WI38 (cell line): ENCODE data around the gene CTNND2.

ENCODE experiments used
- H3K4me3 ChIP-seq: 2 replicates; pipeline ENCODE4 v1.5.1; 2011; ENCODE audit warnings: low read depth, mild to moderate bottlenecking, control low read depth, low read length
- TF ChIP-seq, protein P1 (sequence below): IDR thresholded peaks from 2 replicates; pipeline ENCODE4 v1.5.1; 2012; ENCODE audit warnings: low read depth, mild to moderate bottlenecking, control low read depth, low read length

CTNND2 gene

DNA sequence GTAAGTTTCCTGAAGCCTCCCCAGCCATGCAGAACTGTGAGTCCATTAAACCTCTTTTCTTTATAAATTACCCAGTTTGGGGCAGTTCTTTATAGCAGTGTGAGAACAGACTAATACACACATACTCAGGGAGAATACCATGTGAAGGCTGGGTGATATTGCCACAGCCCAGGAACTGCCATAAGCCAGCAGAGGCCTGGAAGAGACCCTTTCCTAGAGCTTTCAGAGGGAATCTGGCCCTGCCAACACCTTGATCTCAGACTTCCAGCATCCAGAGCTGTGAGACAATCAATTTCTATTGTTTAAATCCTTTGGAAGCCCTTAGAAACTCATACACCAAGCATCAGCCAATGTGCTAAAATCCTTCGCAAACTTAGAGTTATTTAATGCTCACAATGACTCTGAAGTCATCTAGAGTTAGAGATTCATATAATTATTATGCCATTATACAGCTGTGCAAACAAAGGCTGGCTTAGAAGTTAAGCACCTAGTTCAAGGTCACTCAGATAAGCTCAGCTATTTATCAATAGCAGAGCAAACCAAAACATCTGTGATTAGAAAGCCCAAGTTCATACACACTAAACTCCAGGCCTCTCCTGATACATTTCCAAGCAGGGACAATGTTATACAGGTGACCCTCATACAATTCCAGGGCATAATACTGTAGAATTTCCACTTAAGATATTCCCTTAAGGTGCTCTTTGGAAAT, 611.4 kb downstream of the CTNND2 start:
- H3K4me3 ChIP-seq: no peak overlapping the region
- TF ChIP-seq, protein P1, sequence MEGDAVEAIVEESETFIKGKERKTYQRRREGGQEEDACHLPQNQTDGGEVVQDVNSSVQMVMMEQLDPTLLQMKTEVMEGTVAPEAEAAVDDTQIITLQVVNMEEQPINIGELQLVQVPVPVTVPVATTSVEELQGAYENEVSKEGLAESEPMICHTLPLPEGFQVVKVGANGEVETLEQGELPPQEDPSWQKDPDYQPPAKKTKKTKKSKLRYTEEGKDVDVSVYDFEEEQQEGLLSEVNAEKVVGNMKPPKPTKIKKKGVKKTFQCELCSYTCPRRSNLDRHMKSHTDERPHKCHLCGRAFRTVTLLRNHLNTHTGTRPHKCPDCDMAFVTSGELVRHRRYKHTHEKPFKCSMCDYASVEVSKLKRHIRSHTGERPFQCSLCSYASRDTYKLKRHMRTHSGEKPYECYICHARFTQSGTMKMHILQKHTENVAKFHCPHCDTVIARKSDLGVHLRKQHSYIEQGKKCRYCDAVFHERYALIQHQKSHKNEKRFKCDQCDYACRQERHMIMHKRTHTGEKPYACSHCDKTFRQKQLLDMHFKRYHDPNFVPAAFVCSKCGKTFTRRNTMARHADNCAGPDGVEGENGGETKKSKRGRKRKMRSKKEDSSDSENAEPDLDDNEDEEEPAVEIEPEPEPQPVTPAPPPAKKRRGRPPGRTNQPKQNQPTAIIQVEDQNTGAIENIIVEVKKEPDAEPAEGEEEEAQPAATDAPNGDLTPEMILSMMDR: no peak

DNA sequence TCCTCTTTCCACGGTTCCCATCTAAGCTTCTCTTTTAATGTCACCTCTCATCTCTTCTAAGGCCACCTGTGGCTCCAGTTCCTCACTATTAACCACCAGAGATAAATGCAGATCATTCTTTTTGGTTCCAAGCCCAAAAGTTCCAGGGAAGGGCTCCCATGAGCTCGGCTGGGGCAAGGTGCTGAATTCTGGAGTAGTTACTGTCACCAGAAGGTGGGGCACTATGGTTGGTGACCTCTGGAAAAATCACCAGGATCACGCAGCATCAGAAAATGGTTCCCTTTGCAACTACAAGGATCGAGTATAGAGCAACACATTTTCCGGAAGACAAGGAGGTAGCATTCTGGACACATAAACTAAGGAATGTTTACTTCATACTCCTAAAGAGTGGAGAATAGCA, 614.5 kb downstream of the CTNND2 start:
- H3K4me3 ChIP-seq: no peak overlapping the region
- TF ChIP-seq, protein P1: no peak

DNA sequence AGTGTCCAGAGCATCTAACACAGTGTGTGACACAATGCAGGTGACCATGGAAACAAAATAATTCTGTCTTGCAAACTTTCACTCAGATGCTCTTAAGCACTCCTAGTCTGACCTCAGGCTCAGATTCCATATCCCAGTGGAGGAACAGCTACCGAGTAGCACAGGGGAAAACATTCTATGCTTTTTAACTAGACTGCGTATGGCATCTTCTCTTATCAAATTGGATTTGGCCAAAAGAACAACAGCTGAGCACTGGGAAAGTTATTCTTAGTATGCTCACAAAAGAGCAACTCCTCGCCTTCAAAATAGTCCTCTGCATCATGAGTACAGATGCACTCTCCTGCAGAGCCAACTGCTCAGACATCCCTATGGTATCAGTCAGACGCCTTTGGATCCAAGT, 615.0 kb downstream of the CTNND2 start:
- no peak overlapping the region for H3K4me3 ChIP-seq
- TF ChIP-seq, protein P1: no peak

DNA sequence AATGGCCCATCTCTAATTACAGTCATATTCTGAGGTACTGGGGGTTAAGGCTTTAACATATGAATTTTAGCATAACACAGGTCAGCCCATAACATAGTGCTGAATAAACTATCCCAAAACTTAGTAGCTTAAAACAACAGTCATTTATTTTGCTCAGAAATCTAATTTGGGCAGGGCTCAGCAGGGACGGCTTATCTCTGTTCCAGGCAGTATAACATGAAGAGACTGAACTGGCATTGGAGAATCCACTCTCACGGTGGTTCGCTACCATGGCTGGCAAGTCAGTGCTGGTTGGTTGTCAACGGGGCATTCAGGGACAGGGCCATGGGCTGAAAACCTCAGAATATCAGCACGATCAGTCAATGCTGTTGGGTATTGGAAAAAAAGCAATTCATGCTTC, 622.4 kb downstream of the CTNND2 start:
- TF ChIP-seq, protein P1: no peak

DNA sequence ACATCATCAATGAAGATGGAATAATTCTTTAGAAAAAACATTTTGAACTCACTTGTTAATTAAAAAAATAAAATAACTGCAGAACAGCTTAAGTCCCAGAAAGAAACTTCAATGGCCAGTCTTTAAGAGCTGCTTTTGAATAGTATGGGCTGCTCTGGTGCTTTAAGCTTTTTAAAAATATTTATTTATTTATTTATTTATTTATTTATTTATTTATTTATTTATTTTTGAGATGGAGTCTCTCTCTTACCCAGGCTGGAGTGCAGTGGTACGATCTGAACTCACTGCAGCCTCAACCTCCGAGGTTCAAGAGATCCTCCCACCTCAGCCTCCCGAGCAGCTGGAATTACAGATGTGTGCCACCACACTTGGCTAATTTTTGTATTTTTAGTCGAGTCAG, 626.9 kb downstream of the CTNND2 start:
- TF ChIP-seq, protein P1: no peak
- no peak overlapping the region for H3K4me3 ChIP-seq

More for the DNA sequence above, 622.4 kb downstream of the CTNND2 start:
- H3K4me3 ChIP-seq: no peak overlapping the region

DNA sequence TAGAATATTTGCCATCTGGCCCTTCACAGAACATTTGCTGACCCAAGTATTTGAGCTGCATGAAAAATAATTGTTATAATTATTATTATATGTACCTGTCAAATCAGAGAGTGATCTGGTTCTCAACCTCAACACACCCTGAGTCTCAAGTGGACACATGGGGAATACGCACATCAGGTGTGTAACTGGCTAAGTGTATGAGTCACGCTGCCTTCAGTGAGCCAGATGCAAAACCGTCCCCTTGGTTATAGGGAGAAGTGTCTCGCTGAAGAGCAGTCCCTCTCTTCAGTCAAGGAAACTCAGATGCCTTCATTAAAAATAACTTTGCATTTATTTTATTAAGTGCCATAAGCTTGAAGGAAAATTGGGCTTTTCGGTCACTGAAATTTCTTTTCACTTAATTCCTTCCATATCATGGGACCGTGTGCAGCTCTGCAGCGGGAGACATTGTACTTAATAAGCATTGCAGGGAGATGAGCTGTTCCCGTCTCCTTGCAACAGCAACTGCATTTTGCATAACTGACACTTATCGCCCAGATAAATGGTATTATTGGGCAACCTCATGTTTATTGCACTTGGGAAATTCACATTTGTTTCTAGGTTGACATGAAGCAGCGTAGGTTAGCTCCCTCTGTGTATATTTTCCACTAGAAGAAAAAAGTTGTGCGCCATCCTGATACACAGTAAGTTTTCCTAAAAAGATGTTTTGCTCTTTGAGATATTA, 630.9 kb downstream of the CTNND2 start:
- no peak overlapping the region for H3K4me3 ChIP-seq
- TF ChIP-seq, protein P1: no peak

DNA sequence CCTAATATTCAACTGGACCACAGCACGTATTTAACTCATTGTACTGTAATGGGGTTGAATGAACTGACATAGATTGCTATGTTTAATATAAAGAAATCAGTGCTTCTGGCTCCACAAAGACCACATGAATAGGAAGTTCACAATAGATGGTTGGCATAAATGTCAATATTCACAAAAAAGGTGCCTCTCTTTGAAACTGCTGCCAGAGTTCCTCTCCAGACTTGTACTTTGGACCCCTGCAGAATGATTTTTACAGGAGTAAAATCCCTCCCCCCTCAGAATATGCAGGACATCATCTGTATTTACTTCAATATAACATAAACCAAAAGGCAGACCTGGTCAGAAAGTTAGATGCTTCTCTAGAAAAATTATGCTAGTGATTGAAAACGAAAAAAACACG, 634.7 kb downstream of the CTNND2 start:
- H3K4me3 ChIP-seq: no peak overlapping the region
- TF ChIP-seq, protein P1: no peak
